HCT116 (cell line): ENCODE data around the gene MRPL21. TPM values are rescaled to one million over a fixed set of nuclear protein-coding genes. Genes with fewer than 3 reads are reported as not detected.
"Not testable (repeated sequence)": the region's sequence is repeated elsewhere in the genome, so short reads cannot be mapped to it uniquely, and the experiment has no call there.

Experiments
- ATAC-seq: fragments of 200-7000 bp; cut with Tn5 transposase; 2 replicates; pipeline ENCODE4 v1.9.1; 2020; ENCODE audit warnings: mild to moderate bottlenecking, moderate library complexity
- BruUV-seq: library from RNA; stranded (reverse); fragments of 400-500 nt; replicated peaks from 2 replicates; lab custom pipeline; 2021; lab: Mats Ljungman, UMichigan
- CTCF ChIA-PET: fragments of 300-600 bp; sonication (Branson Sonifier 250); formaldehyde crosslinking; loops from one replicate; lab custom pipeline; 2021; ENCODE audit warnings: antibody characterized with exemption; lab: Charles Lee
- POLR2A ChIA-PET: fragments of 300-600, 350-600 bp; sonication (Branson Sonifier 250); formaldehyde crosslinking; loops from one replicate; lab custom pipeline; 2021; ENCODE audit warnings: antibody characterized with exemption; lab: Charles Lee
- RAD21 ChIA-PET, 2 experiments: fragments of 300-600 bp; sonication (Branson Sonifier 250); formaldehyde crosslinking; loops; one replicate each; lab custom pipeline; 2023; ENCODE audit warnings: low total read pairs in 2 of 2; ENCODE audit not compliant: uncharacterized antibody in 2 of 2, unreplicated experiment in 2 of 2, low non-redundant PET in 1 of 2; lab: Charles Lee
- DNase-seq: peaks from one replicate; pipeline ENCODE4 v3.0.0-alpha.2; 2010; ENCODE audit warnings: low read depth, low spot score
- H2AFZ ChIP-seq: fragments of 200-600 bp; shearing (Covaris generic), sonication (generic); 2 replicates; pipeline ENCODE4 v1.6.1; 2017; ENCODE audit warnings: low read depth, mixed run types, mixed read lengths, antibody characterized with exemption, low read length; ENCODE audit not compliant: poor library complexity, severe bottlenecking
- H3K27ac ChIP-seq: 2 replicates; pipeline ENCODE4 v1.5.1; 2012; ENCODE audit warnings: low read depth, low read length
- H3K27me3 ChIP-seq: fragments of 200-600 bp; sonication (generic); 2 replicates; pipeline ENCODE4 v1.6.1; 2016; ENCODE audit warnings: mixed run types, low read length, mixed read lengths; ENCODE audit not compliant: insufficient read depth
- H3K36me3 ChIP-seq, 2 experiments: fragments of 200-500 bp in 1 of 2; fragments of 200-600 bp in 1 of 2; sonication (Bioruptor generic) in 1 of 2; sonication (generic) in 1 of 2; 2 replicates each; pipeline versions ENCODE4 v1.5.1 to v1.6.1; 2014 to 2016; ENCODE audit warnings: low read length in 2 of 2, inconsistent platforms in 1 of 2, mixed read lengths in 1 of 2, mixed run types in 1 of 2; ENCODE audit not compliant: insufficient read depth in 2 of 2, control insufficient read depth in 1 of 2
- H3K4me1 ChIP-seq, 2 experiments: fragments of 200-600 bp in 1 of 2; sonication (generic) in 1 of 2; 2 replicates each; pipeline versions ENCODE4 v1.5.1 to v1.6.1; 2012 to 2017; ENCODE audit warnings: low read length in 2 of 2, inconsistent platforms in 1 of 2, mild to moderate bottlenecking in 1 of 2, mixed read lengths in 1 of 2, mixed run types in 1 of 2, moderate library complexity in 1 of 2; ENCODE audit not compliant: insufficient read depth in 2 of 2, control insufficient read depth in 1 of 2
- H3K4me2 ChIP-seq: fragments of 200-600 bp; sonication (generic); 2 replicates; pipeline ENCODE4 v1.6.1; 2017; ENCODE audit warnings: mixed run types, low read length, mixed read lengths
- H3K4me3 ChIP-seq, 2 experiments: fragments of 200-600 bp in 1 of 2; sonication (generic) in 1 of 2; replicated peaks in 1 of 2; 2 replicates each; pipeline ENCODE4 v1.5.1; 2011 to 2016; ENCODE audit warnings: low read length in 2 of 2, control low read depth in 1 of 2, low read depth in 1 of 2, mild to moderate bottlenecking in 1 of 2, mixed read lengths in 1 of 2, mixed run types in 1 of 2
- H3K79me2 ChIP-seq: fragments of 200-600 bp; sonication (generic); 2 replicates; pipeline ENCODE4 v1.6.1; 2017; ENCODE audit warnings: mild to moderate bottlenecking, mixed run types, low read length, moderate library complexity, mixed read lengths; ENCODE audit not compliant: insufficient read depth
- H3K9ac ChIP-seq: fragments of 200-600 bp; sonication (generic); 2 replicates; pipeline ENCODE4 v1.6.1; 2016; ENCODE audit warnings: low read length, mixed read lengths
- H3K9me2 ChIP-seq: fragments of 200-600 bp; sonication (generic), shearing (Covaris generic); 2 replicates; pipeline ENCODE4 v1.6.1; 2017; ENCODE audit warnings: mixed run types, mild to moderate bottlenecking, moderate library complexity; ENCODE audit not compliant: insufficient read depth
- H3K9me3 ChIP-seq, 2 experiments: fragments of 200-500 bp in 1 of 2; fragments of 200-600 bp in 1 of 2; sonication (Bioruptor generic) in 1 of 2; sonication (generic) in 1 of 2; 2 replicates each; pipeline ENCODE4 v1.6.1; 2014 to 2017; ENCODE audit warnings: low read length in 2 of 2, mixed read lengths in 2 of 2, inconsistent platforms in 1 of 2, low read depth in 1 of 2, mild to moderate bottlenecking in 1 of 2, mixed run types in 1 of 2, moderate library complexity in 1 of 2; ENCODE audit not compliant: control insufficient read depth in 1 of 2, insufficient read depth in 1 of 2
- H4K20me1 ChIP-seq: fragments of 200-600 bp; sonication (generic), shearing (Covaris generic); 2 replicates; pipeline ENCODE4 v1.6.1; 2017; ENCODE audit warnings: mixed run types, mild to moderate bottlenecking, moderate library complexity; ENCODE audit not compliant: insufficient read depth
- CBX3 ChIP-seq: IDR thresholded peaks from 2 replicates; pipeline ENCODE4 v1.6.1; 2012; ENCODE audit warnings: low read depth
- CEBPB ChIP-seq: IDR thresholded peaks from 2 replicates; pipeline ENCODE4 v1.6.1; 2012; ENCODE audit warnings: low read depth
- EGR1 ChIP-seq: IDR thresholded peaks from 2 replicates; pipeline ENCODE4 v1.6.1; 2012; ENCODE audit warnings: low read depth
- ELF1 ChIP-seq: IDR thresholded peaks from 2 replicates; pipeline ENCODE4 v1.6.1; 2012; ENCODE audit warnings: low read depth, borderline replicate concordance
- MAX ChIP-seq: IDR thresholded peaks from 2 replicates; pipeline ENCODE4 v1.6.1; 2012
- POLR2AphosphoS5 ChIP-seq: IDR thresholded peaks from 2 replicates; pipeline ENCODE4 v1.6.1; 2011; ENCODE audit warnings: mild to moderate bottlenecking, low read depth, low read length, moderate library complexity
- REST ChIP-seq: IDR thresholded peaks from 2 replicates; pipeline ENCODE4 v1.6.1; 2012; ENCODE audit warnings: low read depth
- SIN3A ChIP-seq: IDR thresholded peaks from 2 replicates; pipeline ENCODE4 v1.6.1; 2012; ENCODE audit warnings: low read depth
- TCF7L2 ChIP-seq: IDR thresholded peaks from 2 replicates; pipeline ENCODE4 v1.7.0; 2011; ENCODE audit warnings: borderline replicate concordance, inconsistent platforms; ENCODE audit not compliant: insufficient read depth, insufficient read length; ENCODE audit errors: extremely low read depth
- ZBTB33 ChIP-seq: IDR thresholded peaks from 2 replicates; pipeline ENCODE4 v1.6.1; 2011; ENCODE audit warnings: mild to moderate bottlenecking, low read length, moderate library complexity; ENCODE audit not compliant: insufficient replicate concordance; ENCODE audit errors: extremely low read depth
- ZFX ChIP-seq: fragments of 450-650 bp; IDR thresholded peaks from 2 replicates; pipeline ENCODE4 v1.6.1; 2017
- ZNF274 ChIP-seq: fragments of 200-500 bp; sonication (Bioruptor generic); IDR thresholded peaks from 2 replicates; pipeline ENCODE4 v1.6.1; 2014; ENCODE audit warnings: mild to moderate bottlenecking, low read depth, low read length, inconsistent platforms
- intact Hi-C: fragments of 100-400 bp; cut with micrococcal nuclease; formaldehyde crosslinking; loops from 2 replicates; pipeline ENCODE4 v1.10.0; 2022
- total RNA-seq: library from RNA; stranded (reverse); gene quantifications from one replicate; pipeline ENCODE4 v1.2.1, GENCODE V29; 2021; ENCODE audit not compliant: unreplicated experiment

MRPL21 gene
- total RNA-seq, 1 experiment from 2014 or later: 90.2 TPM

- no peak for TF ChIP-seq MAX
- TF ChIP-seq POLR2AphosphoS5: no peak
- TF ChIP-seq, all 23 proteins: peak for 2
These were observed 13.6 kb downstream of the MRPL21 start (continued) for GRCh38 chr11:68889948-68890446.

GRCh38 chr11:68884827-68885226 is 18.8 kb downstream of the MRPL21 start:
- intact Hi-C loops, H3K9me3 ChIP-seq, BruUV-seq, RAD21 ChIA-PET, POLR2A ChIA-PET, DNase-seq, H3K9ac ChIP-seq, H3K36me3 ChIP-seq, H2AFZ ChIP-seq, ATAC-seq, H3K27ac ChIP-seq, H3K4me1 ChIP-seq, H3K4me2 ChIP-seq, H4K20me1 ChIP-seq, H3K79me2 ChIP-seq, H3K27me3 ChIP-seq, H3K4me3 ChIP-seq, CTCF ChIA-PET, H3K9me2 ChIP-seq: not testable (repeated sequence)

- BruUV-seq: no TSS peak
These were observed 21.2 kb downstream of the MRPL21 start for GRCh38 chr11:68882391-68882790.

More at GRCh38 chr11:68882391-68882790, 21.2 kb downstream of the MRPL21 start:
- Histone ChIP-seq H4K20me1 (no peaks in the 10 kb centered on the region), H3K79me2 (no peaks in the 10 kb centered on the region), H2AFZ (no peak overlapping the region), H3K27ac (no peak overlapping the region), H3K9ac (no peak overlapping the region), H3K27me3 (no peaks in the 10 kb centered on the region), H3K4me1 (peaks cover 0 to 6% of the 10 kb centered on the region in 2 experiments; a peak in 2 of 4 replicates), H3K4me3 (no peak overlapping the region), H3K36me3 (no peaks in the 10 kb centered on the region), H3K9me3 (no peaks in the 10 kb centered on the region), H3K4me2 (no peak overlapping the region)
- CTCF ChIA-PET: no interaction called here
- RAD21 ChIA-PET: no interaction called here
- intact Hi-C loops: no loop called here
- ATAC-seq: no peak
- POLR2A ChIA-PET: no interaction called here
- DNase-seq: no peak
- TF ChIP-seq ZFX: no peak
- TF ChIP-seq TCF7L2: no peak
- no peak for TF ChIP-seq CEBPB
- no peak for TF ChIP-seq EGR1
- no peak for TF ChIP-seq SIN3A
- TF ChIP-seq ZBTB33: no peak
- no peak for TF ChIP-seq CBX3
- TF ChIP-seq ELF1: no peak
- no peak for TF ChIP-seq ZNF274
- no peak for TF ChIP-seq REST
- no peak for TF ChIP-seq MAX
- TF ChIP-seq, all 23 proteins: peak for 0
- no peaks in the 10 kb centered on the region for H3K9me2 ChIP-seq
